SK-N-MC (cell line): ENCODE measurements around the gene CLEC4E.

Experiments used
- EZH2 ChIP-seq: fragments of 200-600 bp; sonication (generic); IDR thresholded peaks from one replicate; pipeline ENCODE4 v1.6.1; 2017; ENCODE audit warnings: antibody characterized with exemption
- FOXP2 ChIP-seq: optimal IDR thresholded peaks from 2 replicates; pipeline ENCODE3; 2011; ENCODE audit warnings: mild to moderate bottlenecking, moderate library complexity; ENCODE audit not compliant: insufficient read depth; ENCODE audit errors: extremely low read length, control extremely low read depth
- POLR2AphosphoS5 ChIP-seq: IDR thresholded peaks from 2 replicates; pipeline ENCODE4 v1.6.1; 2012; ENCODE audit warnings: mild to moderate bottlenecking, low read depth, low read length, borderline replicate concordance

DNA sequence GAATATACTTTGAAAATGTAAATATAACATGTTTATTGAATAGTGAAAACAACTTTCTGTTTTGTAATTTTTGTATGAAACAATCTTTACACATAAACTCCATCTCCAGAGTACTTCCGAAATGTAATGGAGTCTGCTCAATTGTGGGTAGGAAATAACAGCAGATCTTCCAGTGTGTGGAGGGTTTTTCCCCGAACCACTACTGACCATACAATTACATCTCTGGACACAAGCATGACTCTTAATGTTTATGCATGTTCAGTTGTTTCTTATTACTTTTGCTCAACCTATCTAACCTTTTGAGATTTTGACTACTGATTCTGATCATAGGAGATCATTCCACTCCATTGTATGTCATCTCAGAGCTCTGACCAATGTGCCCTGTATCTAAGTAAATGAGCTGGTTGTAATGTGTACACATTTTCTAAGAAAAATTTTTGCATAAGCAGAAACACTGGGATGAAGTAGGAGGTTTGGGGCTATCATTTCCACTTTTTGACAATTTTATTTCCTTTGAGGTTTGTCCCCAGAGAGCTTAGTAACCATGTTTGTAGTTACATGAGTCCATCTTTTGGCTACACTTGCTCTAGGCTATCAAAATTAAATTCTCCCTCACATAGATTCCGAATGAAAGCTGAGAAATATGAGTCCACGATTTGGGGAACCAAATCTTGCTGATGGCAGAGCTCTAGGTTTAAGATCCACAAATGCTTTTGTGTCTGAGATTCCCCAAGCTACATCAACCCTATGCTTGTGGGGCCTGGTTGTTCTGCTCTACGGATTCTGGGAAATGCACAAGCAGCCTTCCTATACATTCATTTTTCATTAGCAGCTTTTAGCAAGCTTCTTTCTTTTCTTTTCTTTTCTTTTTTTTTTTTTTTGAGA, 48.8 kb downstream of the CLEC4E start:
- TF ChIP-seq EZH2 (no peak), POLR2AphosphoS5 (no peak), FOXP2 (no peak)
